Dermis microvascular lymphatic vessel endothelial cell (primary cell): ENCODE results near the gene SLC13A1. TPM values are rescaled to one million over a fixed set of nuclear protein-coding genes. Genes with fewer than 3 reads are reported as not detected.
A peak's percentile ranks its signal among the peaks of the same experiment; 100 is the strongest.
"Not testable (repeated sequence)": the region's sequence is repeated elsewhere in the genome, so short reads cannot be mapped to it uniquely, and the experiment has no call there.

Experiments used
- DNase-seq, 2 donors: peaks; one replicate each; pipeline versions ENCODE4 v3.0.0 to v3.0.0-alpha.2; 2010; ENCODE audit warnings: low read depth in 2 of 2
- total RNA-seq: library from RNA; depleted of rRNA; stranded (reverse); fragments of >200 nt; gene quantifications from 2 replicates; pipeline ENCODE4 v1.2.1, GENCODE V29; 2014

Gene SLC13A1
- not detected in 2 replicates for total RNA-seq

- DNase-seq: no peak
These were observed at the start of gene SLC13A1 for GRCh38 chr7:123199883-123200282. SLC13A1 (minus strand) TSS chr7:123199969; CDS start chr7:123199946, 23 bp downstream.

GRCh38 chr7:123244768-123245167 is 45.0 kb upstream of the SLC13A1 start:
- DNase-seq: no peak

- DNase-seq: no peak
These were observed 42.8 kb upstream of the SLC13A1 start for GRCh38 chr7:123242467-123243092.

GRCh38 chr7:123241809-123242208 is 42.0 kb upstream of the SLC13A1 start:
- DNase-seq: no peak

GRCh38 chr7:123231021-123232000 is 31.5 kb upstream of the SLC13A1 start:
- no peak for DNase-seq

GRCh38 chr7:123230603-123231002 is 30.8 kb upstream of the SLC13A1 start:
- DNase-seq: no peak

- no peak for DNase-seq
These were observed 30.4 kb upstream of the SLC13A1 start for GRCh38 chr7:123230147-123230546.

GRCh38 chr7:123229426-123229825 is 29.7 kb upstream of the SLC13A1 start:
- DNase-seq: no peak

- DNase-seq: not testable (repeated sequence)
These were observed 27.9 kb upstream of the SLC13A1 start for GRCh38 chr7:123227666-123228065.

GRCh38 chr7:123220396-123220795 is 20.6 kb upstream of the SLC13A1 start:
- DNase-seq: peak in 1 of 2 donors; percentile 30

- DNase-seq: no peak
These were observed 19.1 kb upstream of the SLC13A1 start for GRCh38 chr7:123218866-123219265.

GRCh38 chr7:123216825-123217224 is 17.1 kb upstream of the SLC13A1 start:
- DNase-seq: no peak

- DNase-seq: no peak
These were observed 15.6 kb upstream of the SLC13A1 start for GRCh38 chr7:123215350-123215749.

GRCh38 chr7:123211545-123211944 is 11.8 kb upstream of the SLC13A1 start:
- DNase-seq: no peak

GRCh38 chr7:123210986-123211385 is 11.2 kb upstream of the SLC13A1 start:
- DNase-seq: no peak

GRCh38 chr7:123209786-123210185 is 10.0 kb upstream of the SLC13A1 start:
- no peak for DNase-seq

GRCh38 chr7:123208793-123209192 is 9.0 kb upstream of the SLC13A1 start:
- peak in 1 of 2 donors; percentile 7 for DNase-seq

- DNase-seq: no peak
These were observed 4.6 kb upstream of the SLC13A1 start for GRCh38 chr7:123204206-123204835.

- DNase-seq: no peak
These were observed 2.1 kb upstream of the SLC13A1 start for GRCh38 chr7:123201901-123202300.

GRCh38 chr7:123198668-123199652 is 809 bp downstream of the SLC13A1 start:
- DNase-seq: no peak

- no peak for DNase-seq
These were observed 1.7 kb downstream of the SLC13A1 start for GRCh38 chr7:123198111-123198510.
